Daoy (cell line): ENCODE data around the gene TRIM56. TPM values are rescaled to one million over a fixed set of nuclear protein-coding genes. Genes with fewer than 3 reads are reported as not detected.
"Not testable (repeated sequence)": the region's sequence is repeated elsewhere in the genome, so short reads cannot be mapped to it uniquely, and the experiment has no call there.

Experiments
- DNase-seq: peaks from one replicate; pipeline ENCODE4 v3.0.0-alpha.2; 2015; ENCODE audit warnings: low read depth
- total RNA-seq: library from RNA; depleted of rRNA; stranded (reverse); fragments of >200 nt; shearing (Covaris generic); gene quantifications from 2 replicates; pipeline ENCODE4 v1.2.3, GENCODE V29; 2014; rRNA removed

The TRIM56 gene, protein sequence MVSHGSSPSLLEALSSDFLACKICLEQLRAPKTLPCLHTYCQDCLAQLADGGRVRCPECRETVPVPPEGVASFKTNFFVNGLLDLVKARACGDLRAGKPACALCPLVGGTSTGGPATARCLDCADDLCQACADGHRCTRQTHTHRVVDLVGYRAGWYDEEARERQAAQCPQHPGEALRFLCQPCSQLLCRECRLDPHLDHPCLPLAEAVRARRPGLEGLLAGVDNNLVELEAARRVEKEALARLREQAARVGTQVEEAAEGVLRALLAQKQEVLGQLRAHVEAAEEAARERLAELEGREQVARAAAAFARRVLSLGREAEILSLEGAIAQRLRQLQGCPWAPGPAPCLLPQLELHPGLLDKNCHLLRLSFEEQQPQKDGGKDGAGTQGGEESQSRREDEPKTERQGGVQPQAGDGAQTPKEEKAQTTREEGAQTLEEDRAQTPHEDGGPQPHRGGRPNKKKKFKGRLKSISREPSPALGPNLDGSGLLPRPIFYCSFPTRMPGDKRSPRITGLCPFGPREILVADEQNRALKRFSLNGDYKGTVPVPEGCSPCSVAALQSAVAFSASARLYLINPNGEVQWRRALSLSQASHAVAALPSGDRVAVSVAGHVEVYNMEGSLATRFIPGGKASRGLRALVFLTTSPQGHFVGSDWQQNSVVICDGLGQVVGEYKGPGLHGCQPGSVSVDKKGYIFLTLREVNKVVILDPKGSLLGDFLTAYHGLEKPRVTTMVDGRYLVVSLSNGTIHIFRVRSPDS
- total RNA-seq = 9.8 and 12.6 TPM in 2 replicates

DNA sequence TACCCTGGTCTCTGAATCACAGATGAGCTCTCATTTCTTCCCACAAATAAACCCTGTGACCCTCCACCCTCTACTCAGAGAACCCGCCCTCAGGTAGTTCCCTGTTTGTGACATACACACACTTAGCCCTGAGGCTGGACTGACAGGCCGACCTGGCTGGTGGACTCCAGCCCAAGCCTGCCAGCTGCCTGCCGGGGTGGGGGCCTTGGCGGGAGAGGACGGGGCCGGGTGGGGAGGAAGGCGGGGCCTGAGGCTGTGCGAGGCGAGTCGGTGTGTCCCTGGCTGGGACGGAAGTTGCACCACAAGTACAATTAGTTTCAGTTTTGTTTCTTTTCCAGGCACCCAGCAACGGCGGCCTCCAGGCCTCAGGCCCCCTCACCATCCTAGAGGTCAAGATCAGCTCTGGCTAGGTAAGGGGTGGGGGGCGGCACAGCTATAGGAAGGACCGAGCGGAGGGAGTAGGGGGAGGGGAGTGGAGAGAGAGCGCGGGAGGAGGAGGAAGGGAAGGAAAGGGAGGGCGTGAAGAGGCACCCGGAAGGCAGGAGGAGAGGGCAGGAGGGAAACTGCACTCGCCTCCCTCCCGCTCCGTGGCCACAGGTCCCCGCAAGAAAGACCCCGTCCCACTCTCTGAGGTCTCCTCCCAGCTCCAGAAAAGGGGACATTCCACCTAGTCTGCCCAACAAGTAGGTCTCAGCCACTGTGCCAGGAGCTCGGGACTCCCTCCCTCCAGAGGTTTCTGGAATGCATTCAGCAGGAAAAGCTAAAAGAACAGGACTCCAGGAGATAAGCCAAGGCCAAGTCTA, at the start of gene TRIM56:
TSS of gene TRIM56 (plus strand) at position 320 of the 803 bp plus-strand sequence. CDS start 1,832 bp downstream, outside the sequence.
- peak; percentile 96 for DNase-seq

DNA sequence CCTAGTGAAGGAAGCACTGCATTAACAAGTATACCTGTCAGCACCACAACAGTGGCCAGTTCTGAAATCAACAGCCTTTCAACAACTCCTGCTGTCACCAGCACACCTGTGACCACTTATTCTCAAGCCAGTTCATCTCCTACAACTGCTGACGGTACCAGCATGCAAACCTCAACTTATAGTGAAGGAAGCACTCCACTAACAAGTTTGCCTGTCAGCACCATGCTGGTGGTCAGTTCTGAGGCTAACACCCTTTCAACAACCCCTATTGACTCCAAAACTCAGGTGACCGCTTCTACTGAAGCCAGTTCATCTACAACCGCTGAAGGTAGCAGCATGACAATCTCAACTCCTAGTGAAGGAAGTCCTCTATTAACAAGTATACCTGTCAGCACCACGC, 49.3 kb upstream of the TRIM56 start:
- DNase-seq = no peak

DNA sequence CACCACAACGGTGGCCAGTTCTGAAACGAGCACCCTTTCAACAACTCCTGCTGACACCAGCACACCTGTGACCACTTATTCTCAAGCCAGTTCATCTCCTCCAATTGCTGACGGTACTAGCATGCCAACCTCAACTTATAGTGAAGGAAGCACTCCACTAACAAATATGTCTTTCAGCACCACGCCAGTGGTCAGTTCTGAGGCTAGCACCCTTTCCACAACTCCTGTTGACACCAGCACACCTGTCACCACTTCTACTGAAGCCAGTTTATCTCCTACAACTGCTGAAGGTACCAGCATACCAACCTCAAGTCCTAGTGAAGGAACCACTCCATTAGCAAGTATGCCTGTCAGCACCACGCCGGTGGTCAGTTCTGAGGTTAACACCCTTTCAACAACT, 44.0 kb upstream of the TRIM56 start:
- DNase-seq = not testable (repeated sequence)

DNA sequence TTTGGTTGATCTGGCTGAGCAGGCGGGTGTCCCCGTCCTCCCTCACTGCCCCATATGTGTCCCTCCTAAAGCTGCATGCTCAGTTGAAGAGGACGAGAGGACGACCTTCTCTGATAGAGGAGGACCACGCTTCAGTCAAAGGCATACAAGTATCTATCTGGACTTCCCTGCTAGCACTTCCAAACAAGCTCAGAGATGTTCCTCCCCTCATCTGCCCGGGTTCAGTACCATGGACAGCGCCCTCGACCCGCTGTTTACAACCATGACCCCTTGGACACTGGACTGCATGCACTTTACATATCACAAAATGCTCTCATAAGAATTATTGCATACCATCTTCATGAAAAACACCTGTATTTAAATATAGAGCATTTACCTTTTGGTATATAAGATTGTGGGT, 26.9 kb upstream of the TRIM56 start:
- peak; percentile 70 for DNase-seq

DNA sequence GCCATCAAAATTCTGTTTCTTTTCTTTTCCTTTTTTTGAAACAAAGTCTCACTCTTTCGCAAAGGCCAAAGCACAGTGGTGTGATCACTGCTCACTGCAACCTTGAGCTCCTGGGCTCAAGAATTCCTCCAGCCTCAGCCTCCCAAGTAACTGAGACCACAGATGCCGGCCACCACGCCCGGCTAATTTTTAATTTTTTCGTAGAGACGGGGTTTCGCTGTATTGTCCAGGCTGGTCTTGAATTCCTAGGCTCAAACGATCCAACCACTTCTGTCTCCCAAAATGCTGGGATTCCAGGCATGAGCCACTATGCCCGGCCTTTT, 25.7 kb upstream of the TRIM56 start:
- no peak for DNase-seq

DNA sequence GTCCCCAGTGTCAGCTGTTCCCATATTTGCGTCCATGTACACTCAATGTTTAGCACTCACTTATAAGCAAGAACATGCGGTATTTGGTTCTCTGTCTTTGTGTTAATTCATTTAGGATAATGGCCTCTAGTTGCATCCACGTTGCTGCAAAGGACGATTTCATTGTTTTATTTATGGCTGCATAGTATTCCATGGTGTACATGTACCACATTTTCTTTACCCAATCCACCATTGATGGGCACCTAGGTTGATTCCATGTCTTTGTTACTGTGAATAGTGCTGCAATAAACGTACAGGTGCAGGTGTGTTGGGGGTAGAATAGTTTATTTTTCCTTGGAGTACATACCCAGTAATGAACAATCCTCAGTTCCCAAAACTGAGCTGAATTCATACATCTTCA, 24.3 kb upstream of the TRIM56 start:
- DNase-seq = no peak

DNA sequence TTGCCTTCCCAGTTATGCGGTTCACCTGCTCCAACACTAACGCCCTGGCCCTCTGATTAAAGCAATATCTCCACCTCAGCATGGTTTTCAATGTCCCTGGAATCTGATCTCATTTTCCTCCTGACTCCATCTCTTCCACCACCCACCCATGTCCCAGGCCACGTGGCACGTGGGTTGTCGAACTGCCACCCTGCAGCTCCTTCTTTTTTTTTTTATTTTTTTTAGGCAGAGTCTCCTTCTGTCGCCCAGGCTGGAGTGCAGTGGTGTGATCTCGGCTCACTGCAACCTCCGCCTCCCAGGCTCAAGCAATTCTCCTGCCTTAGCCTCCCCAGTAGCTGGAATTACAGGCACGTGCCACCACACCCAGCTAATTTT, 21.1 kb upstream of the TRIM56 start:
- DNase-seq = not testable (repeated sequence)

DNA sequence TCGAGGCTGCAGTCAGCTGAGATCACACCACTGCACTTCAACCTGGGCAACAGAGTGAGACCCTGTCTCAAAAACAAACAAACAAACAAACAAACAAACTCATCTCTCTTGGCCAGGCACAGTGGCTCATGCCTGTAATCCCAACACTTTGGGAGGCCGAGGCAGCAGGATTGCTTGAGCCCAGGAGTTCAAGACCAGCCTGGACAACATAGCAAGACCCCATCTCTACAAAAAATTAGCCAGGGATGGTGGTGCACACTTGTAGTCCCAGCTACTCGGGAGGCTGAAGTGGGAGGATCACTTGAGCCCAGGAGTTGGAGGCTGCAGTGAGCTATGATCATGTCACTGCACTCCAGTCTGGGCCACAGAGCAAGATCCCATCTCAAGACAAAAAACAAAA, 20.1 kb upstream of the TRIM56 start:
- DNase-seq = not testable (repeated sequence)

DNA sequence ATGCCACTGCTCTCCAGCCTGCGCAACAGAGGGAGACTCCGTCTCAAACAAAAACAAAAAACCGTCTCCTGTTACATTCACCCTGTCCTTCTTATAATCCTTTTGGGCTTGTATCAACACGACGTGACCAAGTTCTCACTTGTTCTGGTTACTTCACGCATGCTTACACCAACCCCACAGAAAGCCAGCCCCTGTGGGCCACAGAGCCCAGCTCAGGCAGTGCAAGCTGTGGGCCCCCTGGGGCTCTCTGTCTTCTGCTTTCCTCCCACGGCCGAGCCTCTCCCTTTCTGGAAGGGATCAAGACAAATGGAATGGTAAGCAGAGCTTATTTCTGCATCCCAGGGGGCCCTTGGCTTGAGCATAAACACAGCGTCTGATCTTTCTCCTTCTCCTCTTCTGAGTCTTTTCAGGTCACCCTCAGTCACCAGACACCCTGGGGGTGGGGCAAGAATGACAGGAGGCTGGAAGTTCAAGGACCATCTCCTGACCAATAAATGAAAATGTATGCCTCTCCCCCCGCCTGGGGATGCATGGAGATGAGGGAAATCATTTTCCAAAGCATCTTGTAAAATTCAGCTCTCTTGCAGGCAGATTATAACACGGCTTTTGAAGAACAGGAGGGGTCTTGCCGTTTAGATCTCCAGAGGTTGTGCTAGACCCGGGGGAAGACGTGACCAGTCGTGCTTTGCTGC, 19.0 kb upstream of the TRIM56 start:
- DNase-seq = no peak

DNA sequence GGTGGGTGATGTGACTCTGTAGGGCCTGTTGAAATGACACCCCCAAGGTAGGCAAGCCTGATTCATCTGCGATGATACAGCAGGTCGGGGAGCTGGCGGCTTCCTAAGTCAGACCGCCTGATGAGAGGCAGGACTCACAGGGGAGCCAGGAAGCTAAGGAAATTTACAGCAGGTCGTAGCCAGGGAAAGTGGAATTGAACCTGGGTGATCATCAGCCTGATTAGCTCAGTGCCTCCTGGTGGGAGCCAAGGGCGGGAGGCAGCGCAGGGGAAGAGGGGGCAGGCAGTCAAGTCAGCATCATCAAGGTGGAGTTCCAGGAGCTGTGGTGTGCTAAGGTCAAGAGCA, 18.5 kb upstream of the TRIM56 start:
- no peak for DNase-seq

DNA sequence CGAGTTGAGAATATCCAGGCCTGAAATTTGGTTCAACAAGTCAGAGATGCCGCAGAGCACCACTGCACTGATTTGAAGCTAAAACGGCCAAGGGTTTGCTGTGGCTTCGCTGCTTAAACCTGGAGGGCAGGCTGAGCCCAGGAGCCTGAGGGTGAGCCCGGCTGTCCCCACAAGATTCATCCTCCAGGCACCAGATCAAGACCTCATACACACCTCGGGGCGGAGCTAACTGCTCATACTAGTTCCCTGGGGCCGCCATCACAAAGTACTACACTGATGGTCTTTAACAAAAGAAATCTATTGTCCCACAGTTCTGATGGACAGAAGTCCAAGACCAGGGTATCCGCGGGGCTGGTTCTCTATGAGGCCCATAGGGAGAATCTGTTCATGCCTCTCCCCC, 16.9 kb upstream of the TRIM56 start:
- DNase-seq = no peak

DNA sequence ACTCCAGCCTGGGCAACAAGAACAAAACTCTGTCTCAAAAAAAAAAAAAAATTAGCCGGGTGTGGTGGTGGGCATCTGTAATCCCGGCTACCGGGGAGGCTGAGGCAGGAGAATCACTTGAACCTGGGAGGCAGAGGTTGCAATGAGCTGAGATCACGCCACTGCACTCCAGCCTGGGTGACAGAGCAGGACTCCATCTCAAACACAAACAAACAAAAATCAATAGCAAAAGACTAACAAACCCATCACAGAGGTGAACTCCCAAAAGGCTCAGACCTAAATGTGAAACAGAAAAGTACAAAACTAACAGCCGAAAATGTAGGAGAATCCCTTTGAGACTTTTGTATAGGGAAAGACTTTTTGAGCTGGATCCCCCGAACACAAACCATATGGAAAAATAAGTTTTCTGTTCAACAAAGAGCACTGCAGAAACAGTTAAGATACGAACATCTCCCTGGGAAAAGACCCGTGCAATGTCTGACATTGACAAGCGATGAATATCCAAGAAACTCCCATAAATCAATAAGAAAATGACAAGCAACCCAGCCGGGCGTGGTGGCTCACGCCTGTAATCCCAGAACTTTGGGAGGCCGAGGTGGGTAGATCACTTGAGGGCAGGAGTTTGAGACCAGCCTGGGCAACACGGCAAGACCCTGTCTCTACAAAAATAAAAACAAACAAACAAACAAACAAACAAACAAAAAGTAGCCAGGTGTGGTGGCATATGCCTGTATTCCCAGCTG, 13.7 kb upstream of the TRIM56 start:
- not testable (repeated sequence) for DNase-seq

DNA sequence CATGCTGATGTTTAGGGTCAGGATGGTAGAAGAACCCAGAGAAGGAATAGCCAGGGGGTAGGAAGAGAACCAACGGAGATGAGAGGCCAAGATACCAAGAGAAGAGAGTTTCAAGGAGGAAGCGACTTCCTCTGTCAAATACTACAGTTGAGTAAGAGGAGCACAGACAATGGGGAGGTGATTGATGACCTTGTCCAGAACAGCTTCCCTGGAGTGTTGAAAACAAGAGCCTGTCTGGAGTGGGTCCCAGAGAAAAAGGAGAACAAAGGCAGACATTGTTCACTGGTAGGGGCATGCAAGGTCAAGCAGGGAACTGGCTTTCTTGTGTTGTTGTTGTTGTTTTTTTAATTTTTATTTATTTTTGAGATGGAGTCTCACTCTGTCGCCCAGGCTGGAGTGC, 9.6 kb upstream of the TRIM56 start:
- DNase-seq = no peak

DNA sequence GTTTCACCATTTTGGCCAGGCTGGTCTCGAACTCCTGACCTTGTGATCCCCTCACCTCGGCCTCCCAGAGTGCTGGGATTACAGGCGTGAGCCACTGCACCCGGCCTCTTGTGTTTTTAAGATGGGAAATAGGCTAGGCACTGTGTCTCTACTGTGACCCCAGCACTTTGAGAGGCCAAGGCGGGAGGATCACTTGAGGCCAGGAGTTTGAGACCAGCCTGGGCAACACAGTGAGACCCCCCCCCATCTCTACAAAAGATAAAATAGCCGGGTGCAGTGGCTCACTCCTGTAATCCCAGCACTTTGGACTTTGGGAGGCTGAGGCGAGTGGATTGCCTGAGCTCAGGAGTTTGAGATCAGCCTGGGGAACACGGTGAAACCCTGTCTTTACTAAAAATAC, 9.1 kb upstream of the TRIM56 start:
- DNase-seq = not testable (repeated sequence)

DNA sequence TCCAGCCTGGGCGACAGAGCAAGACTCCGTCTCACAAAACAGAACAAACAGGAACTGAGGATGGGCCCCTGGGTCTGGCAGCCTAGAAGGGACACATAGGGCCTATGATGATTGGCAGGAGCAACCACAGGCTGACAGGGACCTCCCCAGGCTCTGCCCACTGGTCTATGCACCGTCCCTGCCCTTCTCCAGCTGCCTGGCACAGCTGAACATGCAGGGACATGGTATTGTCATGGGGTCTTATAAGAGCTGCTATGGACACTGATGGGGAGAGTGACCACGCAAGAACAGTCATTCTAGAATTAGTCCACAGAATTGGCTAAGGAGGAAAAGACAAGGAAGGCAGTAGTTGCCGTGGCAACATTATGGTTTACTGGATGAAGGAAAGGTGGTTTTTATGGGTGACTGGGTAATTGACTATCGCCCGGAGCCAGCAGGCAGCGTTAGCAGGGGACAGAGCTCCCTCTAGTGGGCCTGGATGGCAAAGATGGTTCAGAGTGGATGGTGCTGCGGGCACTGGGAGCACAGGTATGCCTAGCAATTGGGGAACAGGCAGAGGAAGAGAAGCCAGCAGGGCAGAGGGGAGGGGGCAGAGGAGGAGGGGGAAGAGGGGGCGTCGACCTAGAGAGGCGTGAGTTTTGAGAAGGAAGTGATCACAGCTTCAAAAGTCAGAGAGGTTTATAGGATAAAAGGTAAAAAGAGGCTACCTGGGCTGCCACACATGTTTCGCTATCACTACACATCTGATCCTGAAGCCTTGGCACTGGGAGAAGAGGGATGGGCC, 7.8 kb upstream of the TRIM56 start:
- DNase-seq = peak; percentile 92

DNA sequence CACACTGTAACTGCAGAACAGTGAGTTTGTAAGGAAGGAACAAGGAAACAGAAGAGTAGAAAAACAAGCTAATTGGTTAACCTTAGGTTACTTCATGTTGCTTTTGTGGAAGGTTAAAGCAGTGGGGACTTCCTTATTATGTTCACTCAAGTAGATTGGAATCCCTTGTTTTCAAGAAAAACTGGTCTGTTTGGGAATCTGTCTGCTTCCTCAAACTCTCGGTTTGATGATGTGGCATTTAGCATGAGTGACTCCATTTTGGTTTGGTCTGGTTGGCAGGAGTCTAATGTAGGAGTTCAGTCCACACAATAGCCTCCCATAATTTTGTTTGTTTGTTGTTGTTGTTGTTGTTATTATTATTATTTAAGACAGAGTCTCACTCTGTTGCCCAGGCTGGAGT, 3.8 kb upstream of the TRIM56 start:
- DNase-seq = no peak

DNA sequence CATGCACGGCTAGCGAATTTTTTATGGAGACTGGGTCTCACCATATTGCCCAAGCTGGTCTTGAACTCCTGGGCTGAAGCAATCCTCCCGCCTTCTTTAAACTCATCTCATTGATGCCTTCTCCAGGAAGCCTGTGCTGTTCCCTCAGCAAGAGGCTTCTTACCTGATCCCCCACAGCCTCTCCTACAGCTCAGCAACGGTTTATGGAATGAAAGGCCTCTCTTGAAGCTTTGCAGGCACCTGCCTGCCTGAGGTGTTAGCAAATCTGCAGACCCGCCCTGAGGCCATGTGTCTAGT, 468 bp upstream of the TRIM56 start:
- no peak for DNase-seq

DNA sequence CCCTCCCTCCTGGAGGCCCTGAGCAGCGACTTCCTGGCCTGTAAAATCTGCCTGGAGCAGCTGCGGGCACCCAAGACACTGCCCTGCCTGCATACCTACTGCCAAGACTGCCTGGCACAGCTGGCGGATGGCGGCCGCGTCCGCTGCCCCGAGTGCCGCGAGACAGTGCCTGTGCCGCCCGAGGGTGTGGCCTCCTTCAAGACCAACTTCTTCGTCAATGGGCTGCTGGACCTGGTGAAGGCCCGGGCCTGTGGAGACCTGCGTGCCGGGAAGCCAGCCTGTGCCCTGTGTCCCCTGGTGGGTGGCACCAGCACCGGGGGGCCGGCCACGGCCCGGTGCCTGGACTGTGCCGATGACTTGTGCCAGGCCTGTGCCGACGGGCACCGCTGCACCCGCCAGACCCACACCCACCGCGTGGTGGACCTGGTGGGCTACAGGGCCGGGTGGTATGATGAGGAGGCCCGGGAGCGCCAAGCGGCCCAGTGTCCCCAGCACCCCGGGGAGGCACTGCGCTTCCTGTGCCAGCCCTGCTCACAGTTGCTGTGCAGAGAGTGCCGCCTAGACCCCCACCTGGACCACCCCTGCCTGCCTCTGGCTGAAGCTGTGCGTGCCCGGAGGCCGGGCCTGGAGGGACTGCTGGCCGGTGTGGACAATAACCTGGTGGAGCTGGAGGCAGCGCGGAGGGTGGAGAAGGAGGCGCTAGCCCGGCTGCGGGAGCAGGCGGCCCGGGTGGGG, 2.2 kb downstream of the TRIM56 start:
- no peak for DNase-seq

DNA sequence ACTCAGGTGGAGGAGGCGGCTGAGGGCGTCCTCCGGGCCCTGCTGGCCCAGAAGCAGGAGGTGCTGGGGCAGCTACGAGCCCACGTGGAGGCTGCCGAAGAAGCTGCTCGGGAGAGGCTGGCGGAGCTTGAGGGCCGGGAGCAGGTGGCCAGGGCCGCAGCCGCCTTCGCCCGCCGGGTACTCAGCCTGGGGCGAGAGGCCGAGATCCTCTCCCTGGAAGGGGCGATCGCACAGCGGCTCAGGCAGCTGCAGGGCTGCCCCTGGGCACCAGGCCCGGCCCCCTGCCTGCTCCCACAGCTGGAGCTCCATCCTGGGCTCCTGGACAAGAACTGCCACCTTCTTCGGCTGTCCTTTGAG, 2.8 kb downstream of the TRIM56 start:
- no peak for DNase-seq
